Activated CD4-positive, alpha-beta T cell treated with anti-CD3 and anti-CD28 coated beads for 24 hours (primary cell): ENCODE measurements around the gene TRIM46.
"Not testable (repeated sequence)": the region's sequence is repeated elsewhere in the genome, so short reads cannot be mapped to it uniquely, and the experiment has no call there.

Source experiments
- DNase-seq, 2 donors: peaks; one replicate each; pipeline ENCODE4 v3.0.0-alpha.2; 2020; ENCODE audit warnings: low read depth in 2 of 2

TRIM46 gene

GRCh38 chr1:155137154-155137949 is 36.3 kb upstream of the TRIM46 start:
- DNase-seq = no peak

- DNase-seq = peak; percentile 87 to 91
Measured at GRCh38 chr1:155139895-155140629, 33.6 kb upstream of the TRIM46 start, which contains the start of gene DPM3. Gene DPM3, minus strand, starts transcription at chr1:155140531. Its CDS starts 291 bp downstream, at chr1:155140240.

GRCh38 chr1:155140630-155140953 is 33.1 kb upstream of the TRIM46 start:
- no peak for DNase-seq

GRCh38 chr1:155141749-155142148 is 31.9 kb upstream of the TRIM46 start:
- DNase-seq = no peak

GRCh38 chr1:155145491-155145890 is 28.2 kb upstream of the TRIM46 start:
- DNase-seq = no peak

- not testable (repeated sequence) for DNase-seq
Measured at GRCh38 chr1:155155996-155156643, 17.5 kb upstream of the TRIM46 start.

GRCh38 chr1:155158991-155159390 is 14.7 kb upstream of the TRIM46 start:
- DNase-seq = no peak

- no peak for DNase-seq
Measured at GRCh38 chr1:155160128-155160527, 13.5 kb upstream of the TRIM46 start.

- DNase-seq = not testable (repeated sequence)
Measured at GRCh38 chr1:155162631-155163030, 11.0 kb upstream of the TRIM46 start.

- not testable (repeated sequence) for DNase-seq
Measured at GRCh38 chr1:155163785-155164184, 9.9 kb upstream of the TRIM46 start.

GRCh38 chr1:155164625-155165024 is 9.0 kb upstream of the TRIM46 start:
- DNase-seq = not testable (repeated sequence)

- no peak for DNase-seq
Measured at GRCh38 chr1:155166051-155166470, 7.6 kb upstream of the TRIM46 start.

GRCh38 chr1:155166471-155167165 is 7.0 kb upstream of the TRIM46 start:
- no peak for DNase-seq

GRCh38 chr1:155167166-155168104 is 6.2 kb upstream of the TRIM46 start:
- DNase-seq = peak; percentile 85 to 89

GRCh38 chr1:155168105-155168445 is 5.6 kb upstream of the TRIM46 start:
- DNase-seq = not testable (repeated sequence)

- no peak for DNase-seq
Measured at GRCh38 chr1:155168456-155169210, 5.0 kb upstream of the TRIM46 start.

- DNase-seq = no peak
Measured at GRCh38 chr1:155169541-155169940, 4.1 kb upstream of the TRIM46 start.

GRCh38 chr1:155170101-155170785 is 3.4 kb upstream of the TRIM46 start:
- DNase-seq = no peak

GRCh38 chr1:155170806-155171205 is 2.8 kb upstream of the TRIM46 start:
- no peak for DNase-seq
